Uterus (tissue), 2 donors: ENCODE results near the gene AUTS2.

Experiments used
- CTCF ChIP-seq, 4 experiments: fragments of 200-600 bp in 2 of 4; fragments of 450-650 bp in 2 of 4; sonication (generic) in 2 of 4; IDR thresholded peaks; one replicate each; pipeline ENCODE4 v1.5.1; 2016 to 2019; ENCODE audit warnings: antibody characterized with exemption in 4 of 4, mild to moderate bottlenecking in 2 of 4, moderate library complexity in 1 of 4
- POLR2A ChIP-seq, 2 donors: fragments of 450-650 bp; IDR thresholded peaks; one replicate each; pipeline ENCODE4 v1.6.1; 2016; ENCODE audit warnings: antibody characterized with exemption in 2 of 2, mild to moderate bottlenecking in 1 of 2, moderate library complexity in 1 of 2

GRCh38 chr7:69773535-69774225 lies 175.4 kb downstream of the AUTS2 start:
- TF ChIP-seq CTCF (IDR thresholded peaks at IDR 0.05) (no peak), POLR2A (IDR thresholded peaks at IDR 0.05) (no peak)
